ENCODE data around the gene PRSS2. TPM values are rescaled to one million over a fixed set of nuclear protein-coding genes. Genes with fewer than 3 reads are reported as not detected.

PRSS2 gene
- total and polyA plus RNA-seq, 9 of the 15 experiments (the other 6 are each of a cell fraction or from before 2014, with no cell fraction given): 1.3 to 23.9 (median 3.8) TPM

DNA sequence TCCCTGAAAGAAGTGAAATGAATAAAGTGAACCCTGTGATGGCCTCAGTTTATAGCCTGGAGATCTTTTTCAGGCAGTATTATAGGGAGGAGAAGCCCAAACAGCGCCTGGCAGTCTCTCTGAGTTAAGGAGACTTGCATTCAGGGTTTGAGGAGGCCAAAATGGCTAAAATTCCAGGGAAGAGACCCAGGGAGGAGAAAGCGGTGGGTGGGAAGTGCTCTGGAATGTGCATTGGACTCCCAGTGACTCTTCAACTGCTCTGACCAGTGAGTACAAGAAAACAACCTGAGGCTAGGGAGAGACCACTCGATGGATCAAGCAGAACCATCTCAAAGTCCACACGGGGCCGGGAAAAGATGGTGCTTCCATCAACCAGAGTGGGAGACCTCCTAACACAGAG lies 48.8 kb downstream of the PRSS2 start:
- Histone ChIP-seq H3K9me1 (ENCODE audit: control insufficient read depth, insufficient read depth, low read length) (no peaks in the 10 kb centered on the region), H3K4me2 (ENCODE audit: insufficient read depth, low read length) (no peak overlapping the region), H3K9ac (ENCODE audit: insufficient read depth in 1 of 2, low read depth in 2 of 2, low read length in 2 of 2) (no peak overlapping the region), H4K20me1 (replicated peaks; ENCODE audit: control insufficient read depth, insufficient read depth, low read length) (no peaks in the 10 kb centered on the region), H2AFZ (ENCODE audit: low read depth, low read length) (peak overlapping the region; percentile 28; the same call in 1 of the 2 replicates), H3K4me3 (no peak overlapping the region), H3K27ac (ENCODE audit: extremely low read depth, low read depth, low read length) (no peak overlapping the region), H3K79me2 (ENCODE audit: control insufficient read depth, insufficient read depth, low read length) (no peaks in the 10 kb centered on the region), H3K4me1 (replicated peaks in 1 of 2; ENCODE audit: control insufficient read depth in 2 of 2, insufficient read depth in 2 of 2, low read length in 2 of 2) (no peaks in the 10 kb centered on the region), H3K36me3 (ENCODE audit: control insufficient read depth, insufficient read depth, low read length) (no peaks in the 10 kb centered on the region), H3K27me3 (ENCODE audit: control insufficient read depth in 2 of 2, insufficient read depth in 2 of 2, low read length in 2 of 2) (peaks cover 6% of the 10 kb centered on the region in 2 experiments; a peak in 4 of 5 replicates), H3K9me3 (replicated peaks; ENCODE audit: control insufficient read depth, insufficient read depth, low read depth, low read length) (no peaks in the 10 kb centered on the region)
- no peak for DNase-seq (ENCODE audit: extremely low read depth in 1 of 4, low spot score in 3 of 4)
- WGBS (ENCODE audit: insufficient coverage, low coverage, missing lambda C conversion rate): 8% methylated on average over 5 of the region's 5 CpGs
- POLR2A ChIA-PET: no interaction called here
- CTCF ChIA-PET (ENCODE audit: low intra/inter-chr PET ratio): no interaction called here
- in situ Hi-C loops (cut with MboI) (no loop called here), intact Hi-C loops (cut with micrococcal nuclease) (loop anchor here (2.0 to 10.0 kb wide), 2 partner anchors 19 to 185 kb away; no protein-coding TSS in a partner anchor)
- ATAC-seq: no peak
- no peak for FAIRE-seq
- no TSS peak for BruUV-seq (replicated peaks)
- no peak for TF ChIP-seq TAF1 (IDR thresholded peaks at IDR 0.05; ENCODE audit: control insufficient read depth, extremely low read depth, insufficient read depth, low read length, severe bottlenecking)
- no peak for TF ChIP-seq ZKSCAN1 (IDR thresholded peaks at IDR 0.05; ENCODE audit: low read depth, low read length)
- TF ChIP-seq ZNF785 (CRISPR knock-in tag; IDR thresholded peaks at IDR 0.05): no peak

DNA sequence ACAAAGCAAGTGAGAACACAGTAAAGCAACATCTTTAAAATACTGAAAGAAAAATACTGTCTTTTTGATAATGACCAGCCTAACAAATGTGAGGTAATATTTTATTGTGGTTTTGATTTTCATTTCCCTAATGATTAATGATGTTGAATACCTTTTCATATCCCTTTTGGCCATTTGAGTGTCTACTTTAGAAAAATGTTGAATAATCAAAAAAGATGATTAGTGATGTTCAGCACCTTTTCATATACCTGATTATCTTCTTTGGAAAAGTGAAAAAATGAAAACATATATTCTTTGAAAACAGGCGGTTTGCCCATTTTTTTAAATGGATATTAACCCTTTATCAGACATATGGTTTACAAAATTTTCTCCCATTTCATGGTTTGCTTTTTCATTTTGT lies 51.9 kb downstream of the PRSS2 start:
- Histone ChIP-seq H3K4me1 (replicated peaks in 1 of 2; ENCODE audit: control insufficient read depth in 2 of 2, insufficient read depth in 2 of 2, low read length in 2 of 2) (no peaks in the 10 kb centered on the region), H3K36me3 (ENCODE audit: control insufficient read depth, insufficient read depth, low read length) (no peaks in the 10 kb centered on the region), H3K4me2 (ENCODE audit: insufficient read depth, low read length) (no peak overlapping the region), H3K9me1 (ENCODE audit: control insufficient read depth, insufficient read depth, low read length) (no peaks in the 10 kb centered on the region), H3K4me3 (no peak overlapping the region), H3K27ac (ENCODE audit: extremely low read depth, low read depth, low read length) (no peak overlapping the region), H3K9ac (ENCODE audit: insufficient read depth in 1 of 2, low read depth in 2 of 2, low read length in 2 of 2) (no peak overlapping the region), H3K27me3 (ENCODE audit: control insufficient read depth in 2 of 2, insufficient read depth in 2 of 2, low read length in 2 of 2) (peaks cover 2 to 6% of the 10 kb centered on the region in 2 experiments; a peak in 4 of 5 replicates), H2AFZ (ENCODE audit: low read depth, low read length) (no peak overlapping the region), H3K79me2 (ENCODE audit: control insufficient read depth, insufficient read depth, low read length) (no peaks in the 10 kb centered on the region), H4K20me1 (replicated peaks; ENCODE audit: control insufficient read depth, insufficient read depth, low read length) (no peaks in the 10 kb centered on the region), H3K9me3 (replicated peaks; ENCODE audit: control insufficient read depth, insufficient read depth, low read depth, low read length) (no peaks in the 10 kb centered on the region)
- DNase-seq (ENCODE audit: extremely low read depth in 1 of 4, low spot score in 3 of 4) (no peak), ATAC-seq (no peak), FAIRE-seq (no peak)
- POLR2A ChIA-PET: no interaction called here
- no TSS peak for BruUV-seq (replicated peaks)
- in situ Hi-C loops (cut with MboI): no loop called here
- CTCF ChIA-PET (ENCODE audit: low intra/inter-chr PET ratio): no interaction called here
- intact Hi-C loops (cut with micrococcal nuclease): no loop called here
- 9% methylated on average over 1 of the region's 1 CpG for WGBS (ENCODE audit: insufficient coverage, low coverage, missing lambda C conversion rate)
- TF ChIP-seq RBM17 (IDR thresholded peaks at IDR 0.05; ENCODE audit: borderline replicate concordance, low read depth, low read length): no peak
- peak; percentile 78 for TF ChIP-seq ZNF316 (IDR thresholded peaks at IDR 0.05)
- TF ChIP-seq, protein P1, sequence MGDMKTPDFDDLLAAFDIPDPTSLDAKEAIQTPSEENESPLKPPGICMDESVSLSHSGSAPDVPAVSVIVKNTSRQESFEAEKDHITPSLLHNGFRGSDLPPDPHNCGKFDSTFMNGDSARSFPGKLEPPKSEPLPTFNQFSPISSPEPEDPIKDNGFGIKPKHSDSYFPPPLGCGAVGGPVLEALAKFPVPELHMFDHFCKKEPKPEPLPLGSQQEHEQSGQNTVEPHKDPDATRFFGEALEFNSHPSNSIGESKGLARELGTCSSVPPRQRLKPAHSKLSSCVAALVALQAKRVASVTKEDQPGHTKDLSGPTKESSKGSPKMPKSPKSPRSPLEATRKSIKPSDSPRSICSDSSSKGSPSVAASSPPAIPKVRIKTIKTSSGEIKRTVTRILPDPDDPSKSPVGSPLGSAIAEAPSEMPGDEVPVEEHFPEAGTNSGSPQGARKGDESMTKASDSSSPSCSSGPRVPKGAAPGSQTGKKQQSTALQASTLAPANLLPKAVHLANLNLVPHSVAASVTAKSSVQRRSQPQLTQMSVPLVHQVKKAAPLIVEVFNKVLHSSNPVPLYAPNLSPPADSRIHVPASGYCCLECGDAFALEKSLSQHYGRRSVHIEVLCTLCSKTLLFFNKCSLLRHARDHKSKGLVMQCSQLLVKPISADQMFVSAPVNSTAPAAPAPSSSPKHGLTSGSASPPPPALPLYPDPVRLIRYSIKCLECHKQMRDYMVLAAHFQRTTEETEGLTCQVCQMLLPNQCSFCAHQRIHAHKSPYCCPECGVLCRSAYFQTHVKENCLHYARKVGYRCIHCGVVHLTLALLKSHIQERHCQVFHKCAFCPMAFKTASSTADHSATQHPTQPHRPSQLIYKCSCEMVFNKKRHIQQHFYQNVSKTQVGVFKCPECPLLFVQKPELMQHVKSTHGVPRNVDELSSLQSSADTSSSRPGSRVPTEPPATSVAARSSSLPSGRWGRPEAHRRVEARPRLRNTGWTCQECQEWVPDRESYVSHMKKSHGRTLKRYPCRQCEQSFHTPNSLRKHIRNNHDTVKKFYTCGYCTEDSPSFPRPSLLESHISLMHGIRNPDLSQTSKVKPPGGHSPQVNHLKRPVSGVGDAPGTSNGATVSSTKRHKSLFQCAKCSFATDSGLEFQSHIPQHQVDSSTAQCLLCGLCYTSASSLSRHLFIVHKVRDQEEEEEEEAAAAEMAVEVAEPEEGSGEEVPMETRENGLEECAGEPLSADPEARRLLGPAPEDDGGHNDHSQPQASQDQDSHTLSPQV (IDR thresholded peaks at IDR 0.05): no peak
- TF ChIP-seq SRSF9 (IDR thresholded peaks at IDR 0.05; ENCODE audit: borderline replicate concordance, low read depth, low read length): no peak
- TF ChIP-seq, protein P2, sequence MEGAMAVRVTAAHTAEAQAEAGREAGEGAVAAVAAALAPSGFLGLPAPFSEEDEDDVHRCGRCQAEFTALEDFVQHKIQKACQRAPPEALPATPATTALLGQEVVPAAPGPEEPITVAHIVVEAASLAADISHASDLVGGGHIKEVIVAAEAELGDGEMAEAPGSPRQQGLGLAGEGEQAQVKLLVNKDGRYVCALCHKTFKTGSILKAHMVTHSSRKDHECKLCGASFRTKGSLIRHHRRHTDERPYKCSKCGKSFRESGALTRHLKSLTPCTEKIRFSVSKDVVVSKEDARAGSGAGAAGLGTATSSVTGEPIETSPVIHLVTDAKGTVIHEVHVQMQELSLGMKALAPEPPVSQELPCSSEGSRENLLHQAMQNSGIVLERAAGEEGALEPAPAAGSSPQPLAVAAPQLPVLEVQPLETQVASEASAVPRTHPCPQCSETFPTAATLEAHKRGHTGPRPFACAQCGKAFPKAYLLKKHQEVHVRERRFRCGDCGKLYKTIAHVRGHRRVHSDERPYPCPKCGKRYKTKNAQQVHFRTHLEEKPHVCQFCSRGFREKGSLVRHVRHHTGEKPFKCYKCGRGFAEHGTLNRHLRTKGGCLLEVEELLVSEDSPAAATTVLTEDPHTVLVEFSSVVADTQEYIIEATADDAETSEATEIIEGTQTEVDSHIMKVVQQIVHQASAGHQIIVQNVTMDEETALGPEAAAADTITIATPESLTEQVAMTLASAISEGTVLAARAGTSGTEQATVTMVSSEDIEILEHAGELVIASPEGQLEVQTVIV (CRISPR knock-in tag; IDR thresholded peaks at IDR 0.05; ENCODE audit: borderline replicate concordance): no peak
- no peak for TF ChIP-seq ZNF217 (CRISPR knock-in tag; IDR thresholded peaks at IDR 0.05)
- TF ChIP-seq MAFG (tag; conservative IDR thresholded peaks at IDR 0.05): 0 out of 2 replicates have a peak, but pooled peaks have one; percentile 5

All from K562 (cell line).